ENCODE data around the gene SDHB.

The SDHB gene

GRCh38 chr1:17012775-17013490 is 40.9 kb downstream of the SDHB start:
- no peak for DNase-seq (ENCODE audit: low read depth in 2 of 2)

DNA sequence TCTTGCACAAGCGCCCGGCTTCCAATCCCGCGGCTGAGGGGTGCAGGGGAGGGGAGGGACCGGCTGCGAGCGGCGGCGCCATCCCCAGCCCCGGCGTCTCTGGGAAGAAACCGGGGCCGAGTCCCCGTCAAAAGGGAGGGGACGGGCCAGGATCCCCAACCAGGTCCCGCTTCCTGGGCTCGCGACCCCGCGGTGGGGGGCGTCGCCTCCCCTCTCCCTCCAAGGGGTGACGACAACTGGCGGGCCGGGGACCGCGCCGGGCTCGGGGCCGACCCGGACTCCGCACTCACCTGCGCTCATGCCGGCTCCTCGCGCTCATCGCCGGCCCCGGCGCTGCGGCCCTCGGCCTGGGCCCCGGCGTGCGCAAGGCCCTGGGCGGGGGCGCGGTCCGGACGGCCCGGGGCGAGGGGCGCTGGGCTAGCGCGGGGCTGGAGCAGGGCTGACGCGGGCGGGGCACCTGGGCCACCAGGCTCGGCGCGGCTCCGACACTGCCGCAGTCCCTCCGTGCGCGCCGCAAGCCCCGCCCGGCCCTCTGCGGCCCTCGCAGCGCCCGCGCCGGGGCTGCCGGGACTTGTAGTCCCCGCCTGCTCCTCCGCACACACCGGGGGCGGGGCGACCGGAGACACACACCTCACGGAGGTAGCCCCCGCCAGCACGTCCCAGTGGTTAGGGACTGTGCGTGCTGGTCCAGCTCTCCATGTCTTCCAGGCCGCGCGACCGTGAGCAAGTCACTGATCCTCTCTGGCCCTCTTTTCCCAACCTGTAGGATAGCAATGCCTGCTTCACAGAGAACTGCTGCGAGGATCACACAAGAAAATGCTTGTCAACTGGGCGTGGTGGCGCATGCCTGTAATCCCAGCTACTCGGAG is 42.2 kb downstream of the SDHB start, which contains the start of gene ATP13A2:
TSS of gene ATP13A2 (minus strand) at position 490 of the 869 bp plus-strand sequence. CDS start at position 300, 190 bp downstream.
- peak; percentile 68 to 69 for DNase-seq (ENCODE audit: low read depth in 2 of 2)

DNA sequence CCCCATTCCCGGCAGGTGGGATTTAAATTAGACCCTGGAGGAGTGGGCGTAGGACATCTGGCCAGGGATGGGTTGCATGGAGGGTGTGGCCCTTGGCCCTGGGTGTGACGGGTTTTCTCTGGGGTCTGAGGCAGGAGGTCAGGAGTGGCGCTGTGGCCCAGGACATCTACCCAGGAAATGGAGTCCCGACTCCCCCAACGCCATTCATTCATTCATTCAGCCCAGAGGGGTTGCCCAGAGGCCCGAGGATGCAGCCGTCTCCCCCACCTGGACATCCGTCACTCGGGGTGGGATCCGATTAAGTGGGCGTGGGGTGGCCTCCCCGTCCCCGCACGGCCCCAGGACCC is 42.8 kb downstream of the SDHB start:
- no peak for DNase-seq (ENCODE audit: low read depth in 2 of 2)

- DNase-seq (ENCODE audit: low read depth in 2 of 2) = no peak
These were observed 44.1 kb downstream of the SDHB start for GRCh38 chr1:17009706-17010105.

GRCh38 chr1:17008208-17008855 is 45.5 kb downstream of the SDHB start:
- no peak for DNase-seq (ENCODE audit: low read depth in 2 of 2)

GRCh38 chr1:17007121-17007520 is 46.7 kb downstream of the SDHB start:
- no peak for DNase-seq (ENCODE audit: low read depth in 2 of 2)

DNA sequence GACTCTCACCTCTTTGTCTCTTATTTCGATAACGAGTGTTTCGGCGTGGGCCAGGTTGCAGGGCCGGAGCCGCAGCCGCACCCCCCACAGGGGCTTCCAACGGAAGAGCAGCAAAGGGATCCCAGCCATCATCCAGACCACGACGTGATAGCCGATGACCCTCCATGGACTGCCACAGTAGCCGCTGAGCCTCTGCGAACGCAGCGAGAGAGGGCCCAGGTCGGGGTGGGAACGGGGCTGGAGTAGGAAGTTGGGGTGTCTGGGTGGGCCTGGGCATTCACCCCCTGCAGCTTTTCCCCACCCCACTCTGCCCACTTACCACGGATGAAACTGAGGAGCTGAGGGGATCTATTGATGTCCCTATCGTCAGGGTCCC is 48.5 kb downstream of the SDHB start:
- no peak for DNase-seq (ENCODE audit: low read depth in 2 of 2)

DNA sequence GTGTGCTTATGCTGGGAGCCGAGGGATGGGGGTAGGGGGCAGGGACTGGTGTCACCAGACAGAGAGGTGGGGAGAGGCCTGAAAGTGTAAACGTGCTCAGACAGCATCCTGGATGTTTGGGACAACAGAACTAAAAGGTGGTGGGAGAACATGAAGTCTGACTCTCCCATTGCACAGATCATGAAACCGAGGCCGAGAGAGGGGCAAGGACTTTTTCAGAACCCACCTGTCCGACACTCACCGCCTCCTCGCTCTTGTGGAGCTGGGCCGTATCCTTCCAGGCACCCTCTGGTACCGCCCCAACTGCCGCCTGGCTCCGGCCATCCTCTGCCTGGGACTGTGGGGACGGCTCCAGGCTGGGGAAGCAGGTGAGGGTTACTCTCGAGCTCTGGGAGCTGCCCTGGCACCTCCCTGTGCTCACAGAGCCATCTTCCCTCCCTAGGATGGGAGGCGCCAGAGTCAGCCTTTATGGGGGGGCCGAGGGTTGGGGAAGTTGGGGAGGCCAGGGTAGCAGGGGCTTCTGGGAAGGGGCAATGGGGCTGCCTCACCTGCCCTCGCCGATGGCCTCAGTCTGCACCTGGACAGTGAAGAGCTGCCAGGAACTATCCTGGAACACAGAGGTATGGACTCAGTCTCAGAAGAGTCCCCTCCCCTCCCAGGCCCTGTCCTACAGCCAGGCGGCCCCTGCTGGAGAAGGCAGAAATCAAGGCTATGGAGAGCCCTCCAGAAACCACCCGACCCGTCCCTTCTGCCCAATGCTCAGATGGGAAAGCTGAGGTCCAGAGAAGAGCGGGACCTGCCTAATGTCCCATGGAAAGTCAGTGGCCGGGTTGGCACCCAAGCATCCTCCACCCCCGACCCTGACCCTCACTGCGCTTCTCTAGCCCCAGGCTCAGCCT is 49.1 kb downstream of the SDHB start:
- DNase-seq (ENCODE audit: low read depth in 2 of 2) = no peak

GRCh38 chr1:17002524-17002902 is 51.3 kb downstream of the SDHB start:
- DNase-seq (ENCODE audit: low read depth in 2 of 2) = no peak

- DNase-seq (ENCODE audit: low read depth in 2 of 2) = no peak
These were observed 51.9 kb downstream of the SDHB start for GRCh38 chr1:17001760-17002523.

GRCh38 chr1:16999863-17000262 is 54.0 kb downstream of the SDHB start:
- no peak for DNase-seq (ENCODE audit: low read depth in 2 of 2)

- no peak for DNase-seq (ENCODE audit: low read depth in 2 of 2)
These were observed 55.2 kb downstream of the SDHB start for GRCh38 chr1:16998589-16998988.

- DNase-seq (ENCODE audit: low read depth in 2 of 2) = no peak
These were observed 57.0 kb downstream of the SDHB start for GRCh38 chr1:16996845-16997244.

- DNase-seq (ENCODE audit: low read depth in 2 of 2) = no peak
These were observed 60.3 kb downstream of the SDHB start for GRCh38 chr1:16993521-16994038.

- DNase-seq (ENCODE audit: low read depth in 2 of 2) = no peak
These were observed 61.2 kb downstream of the SDHB start for GRCh38 chr1:16992675-16993074.

DNA sequence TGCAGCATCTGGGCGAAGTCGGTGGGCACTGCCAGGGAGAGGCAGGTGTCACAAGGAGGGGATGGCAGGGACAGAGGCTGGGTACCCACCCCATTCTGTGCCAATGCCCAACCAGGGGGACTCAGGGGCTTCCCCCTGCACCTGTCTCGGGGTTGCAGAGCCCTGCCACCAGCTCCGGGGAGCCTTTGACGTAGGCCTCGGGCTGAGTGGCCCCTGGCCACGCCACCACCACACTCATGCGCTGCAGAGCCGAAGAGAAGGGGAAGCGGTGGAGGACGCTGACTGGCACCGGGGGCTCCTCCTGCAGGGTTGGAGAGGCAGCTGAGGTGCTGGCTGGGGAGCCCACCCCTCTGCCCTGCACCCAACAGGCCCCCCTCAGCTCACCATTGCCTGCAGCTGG is 61.7 kb downstream of the SDHB start:
- DNase-seq (ENCODE audit: low read depth in 2 of 2) = no peak

- DNase-seq (ENCODE audit: low read depth in 2 of 2) = no peak
These were observed 62.3 kb downstream of the SDHB start for GRCh38 chr1:16991571-16991970.

DNA sequence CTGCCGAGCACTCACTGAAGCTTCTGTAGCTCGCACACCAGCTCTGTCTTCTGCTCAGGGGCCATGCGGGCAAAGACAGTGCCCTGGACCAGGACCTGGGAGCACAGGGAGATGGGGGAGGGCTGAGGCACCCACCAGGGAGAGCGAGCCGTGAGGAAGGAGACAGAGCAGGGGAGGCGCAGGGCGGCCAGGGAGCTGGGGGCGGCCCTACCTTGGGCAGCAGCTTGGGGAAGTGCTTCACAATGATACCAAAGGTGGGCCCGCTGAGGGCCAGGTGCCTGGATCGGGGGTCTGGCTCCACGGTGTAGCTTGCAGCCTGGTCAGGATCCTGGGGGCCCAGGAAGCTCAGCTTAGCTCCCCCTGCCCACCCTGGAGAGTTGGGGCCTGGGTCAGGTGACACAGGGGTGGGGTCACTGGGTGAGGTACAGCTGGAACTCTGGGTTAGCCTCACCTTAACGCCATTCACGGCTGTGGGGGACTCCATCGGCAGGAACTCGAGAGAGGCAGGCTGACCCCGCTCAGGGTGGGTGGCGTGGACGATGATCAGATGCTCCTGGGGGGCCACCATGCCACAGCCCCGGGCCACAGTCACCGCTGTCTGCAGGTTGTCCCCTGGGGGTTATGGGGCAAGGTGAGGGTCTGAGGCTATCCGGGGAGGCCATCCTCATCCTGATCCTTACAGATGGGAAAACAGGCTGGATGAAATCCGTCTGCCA is 64.0 kb downstream of the SDHB start:
- no peak for DNase-seq (ENCODE audit: low read depth in 2 of 2)

DNA sequence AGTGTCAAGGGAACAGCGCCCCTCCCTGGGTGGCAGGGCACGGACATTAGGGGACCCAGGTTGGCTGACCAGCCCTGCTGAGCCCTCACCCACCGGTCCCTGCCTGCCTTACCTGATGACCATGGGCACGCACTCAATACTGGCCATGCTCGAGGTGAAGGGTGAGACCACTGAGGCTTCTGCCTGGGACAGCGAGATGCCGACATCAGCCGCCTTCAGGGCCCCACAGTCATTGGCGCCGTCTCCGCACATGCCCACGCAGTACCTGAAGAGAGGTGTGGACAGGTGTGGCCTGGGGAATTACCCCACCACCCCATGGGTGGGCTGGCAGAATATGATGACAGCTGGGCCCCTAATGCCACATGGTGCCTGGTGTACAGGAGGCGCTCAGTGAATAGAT is 65.6 kb downstream of the SDHB start:
- no peak for DNase-seq (ENCODE audit: low read depth in 2 of 2)

DNA sequence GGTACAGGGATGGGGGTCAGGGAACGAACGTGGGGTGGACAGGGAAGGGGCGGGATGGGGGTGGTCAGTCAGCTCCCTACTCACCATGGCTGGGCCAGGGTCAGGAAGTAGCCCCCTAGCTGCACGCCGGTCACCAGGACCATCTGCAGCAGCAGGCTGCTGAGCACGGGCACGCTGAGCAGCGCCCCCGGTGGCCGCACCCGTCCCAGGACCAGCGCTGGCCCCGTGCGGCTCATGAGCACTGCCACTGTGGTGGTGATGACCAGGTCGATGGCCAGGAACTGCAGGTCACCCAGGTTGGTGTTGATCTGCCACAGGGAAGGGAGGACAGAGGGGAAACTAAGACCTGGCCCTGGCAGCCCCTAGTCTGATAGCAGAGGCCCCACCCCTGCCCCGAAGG is 66.9 kb downstream of the SDHB start:
- DNase-seq (ENCODE audit: low read depth in 2 of 2) = no peak

Data from activated CD4-positive, alpha-beta T cell treated with anti-CD3 and anti-CD28 coated beads for 24 hours (primary cell).